ENCODE data around the gene LMBR1.

DNA sequence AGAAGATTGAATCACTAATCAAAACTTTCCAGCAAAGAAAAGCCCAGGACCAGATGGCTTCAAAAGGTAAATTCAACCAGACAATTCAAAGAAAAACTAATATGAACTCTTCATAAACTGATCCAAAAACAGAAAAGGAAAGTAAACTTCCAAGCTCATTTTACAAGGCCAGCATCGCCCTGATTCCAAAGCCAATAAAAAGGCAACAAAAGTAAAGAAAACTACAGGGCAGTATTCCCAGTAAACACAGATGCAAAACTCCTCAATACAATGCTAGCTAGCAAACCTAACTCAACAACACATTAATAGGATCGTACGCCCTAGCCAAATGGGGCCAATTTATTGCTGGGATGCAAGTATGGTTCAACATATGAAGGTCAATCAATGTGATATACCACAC, 199.4 kb downstream of the LMBR1 start:
- no peak for TF ChIP-seq GABPA (IDR thresholded peaks at IDR 0.05 in 1 of 2, conservative IDR thresholded peaks at IDR 0.05 in 1 of 2)
- TF ChIP-seq, protein P1, sequence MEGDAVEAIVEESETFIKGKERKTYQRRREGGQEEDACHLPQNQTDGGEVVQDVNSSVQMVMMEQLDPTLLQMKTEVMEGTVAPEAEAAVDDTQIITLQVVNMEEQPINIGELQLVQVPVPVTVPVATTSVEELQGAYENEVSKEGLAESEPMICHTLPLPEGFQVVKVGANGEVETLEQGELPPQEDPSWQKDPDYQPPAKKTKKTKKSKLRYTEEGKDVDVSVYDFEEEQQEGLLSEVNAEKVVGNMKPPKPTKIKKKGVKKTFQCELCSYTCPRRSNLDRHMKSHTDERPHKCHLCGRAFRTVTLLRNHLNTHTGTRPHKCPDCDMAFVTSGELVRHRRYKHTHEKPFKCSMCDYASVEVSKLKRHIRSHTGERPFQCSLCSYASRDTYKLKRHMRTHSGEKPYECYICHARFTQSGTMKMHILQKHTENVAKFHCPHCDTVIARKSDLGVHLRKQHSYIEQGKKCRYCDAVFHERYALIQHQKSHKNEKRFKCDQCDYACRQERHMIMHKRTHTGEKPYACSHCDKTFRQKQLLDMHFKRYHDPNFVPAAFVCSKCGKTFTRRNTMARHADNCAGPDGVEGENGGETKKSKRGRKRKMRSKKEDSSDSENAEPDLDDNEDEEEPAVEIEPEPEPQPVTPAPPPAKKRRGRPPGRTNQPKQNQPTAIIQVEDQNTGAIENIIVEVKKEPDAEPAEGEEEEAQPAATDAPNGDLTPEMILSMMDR (IDR thresholded peaks at IDR 0.05; ENCODE audit: low read depth, low read length, missing input control), result no peak
- TF ChIP-seq, protein P2, sequence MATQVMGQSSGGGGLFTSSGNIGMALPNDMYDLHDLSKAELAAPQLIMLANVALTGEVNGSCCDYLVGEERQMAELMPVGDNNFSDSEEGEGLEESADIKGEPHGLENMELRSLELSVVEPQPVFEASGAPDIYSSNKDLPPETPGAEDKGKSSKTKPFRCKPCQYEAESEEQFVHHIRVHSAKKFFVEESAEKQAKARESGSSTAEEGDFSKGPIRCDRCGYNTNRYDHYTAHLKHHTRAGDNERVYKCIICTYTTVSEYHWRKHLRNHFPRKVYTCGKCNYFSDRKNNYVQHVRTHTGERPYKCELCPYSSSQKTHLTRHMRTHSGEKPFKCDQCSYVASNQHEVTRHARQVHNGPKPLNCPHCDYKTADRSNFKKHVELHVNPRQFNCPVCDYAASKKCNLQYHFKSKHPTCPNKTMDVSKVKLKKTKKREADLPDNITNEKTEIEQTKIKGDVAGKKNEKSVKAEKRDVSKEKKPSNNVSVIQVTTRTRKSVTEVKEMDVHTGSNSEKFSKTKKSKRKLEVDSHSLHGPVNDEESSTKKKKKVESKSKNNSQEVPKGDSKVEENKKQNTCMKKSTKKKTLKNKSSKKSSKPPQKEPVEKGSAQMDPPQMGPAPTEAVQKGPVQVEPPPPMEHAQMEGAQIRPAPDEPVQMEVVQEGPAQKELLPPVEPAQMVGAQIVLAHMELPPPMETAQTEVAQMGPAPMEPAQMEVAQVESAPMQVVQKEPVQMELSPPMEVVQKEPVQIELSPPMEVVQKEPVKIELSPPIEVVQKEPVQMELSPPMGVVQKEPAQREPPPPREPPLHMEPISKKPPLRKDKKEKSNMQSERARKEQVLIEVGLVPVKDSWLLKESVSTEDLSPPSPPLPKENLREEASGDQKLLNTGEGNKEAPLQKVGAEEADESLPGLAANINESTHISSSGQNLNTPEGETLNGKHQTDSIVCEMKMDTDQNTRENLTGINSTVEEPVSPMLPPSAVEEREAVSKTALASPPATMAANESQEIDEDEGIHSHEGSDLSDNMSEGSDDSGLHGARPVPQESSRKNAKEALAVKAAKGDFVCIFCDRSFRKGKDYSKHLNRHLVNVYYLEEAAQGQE (IDR thresholded peaks at IDR 0.05), result no peak
- no peak for TF ChIP-seq SP1 (IDR thresholded peaks at IDR 0.05)
- TF ChIP-seq, protein P3, sequence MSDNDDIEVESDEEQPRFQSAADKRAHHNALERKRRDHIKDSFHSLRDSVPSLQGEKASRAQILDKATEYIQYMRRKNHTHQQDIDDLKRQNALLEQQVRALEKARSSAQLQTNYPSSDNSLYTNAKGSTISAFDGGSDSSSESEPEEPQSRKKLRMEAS (IDR thresholded peaks at IDR 0.05), result no peak
- TF ChIP-seq YY1 (IDR thresholded peaks at IDR 0.05), result no peak
- TF ChIP-seq, protein P4, sequence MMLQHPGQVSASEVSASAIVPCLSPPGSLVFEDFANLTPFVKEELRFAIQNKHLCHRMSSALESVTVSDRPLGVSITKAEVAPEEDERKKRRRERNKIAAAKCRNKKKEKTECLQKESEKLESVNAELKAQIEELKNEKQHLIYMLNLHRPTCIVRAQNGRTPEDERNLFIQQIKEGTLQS (IDR thresholded peaks at IDR 0.05), result no peak
- TF ChIP-seq TAF1 (conservative IDR thresholded peaks at IDR 0.05), result no peak
